IMR-90 (cell line): Measurements from ENCODE around the gene RUFY1. TPM values are rescaled to one million over a fixed set of nuclear protein-coding genes. Genes with fewer than 3 reads are reported as not detected.

ENCODE experiments used
- ATAC-seq: fragments of 200-7000 bp; cut with Tn5 transposase; 2 replicates; pipeline ENCODE4 v1.9.1; 2020; ENCODE audit warnings: low read depth, mild to moderate bottlenecking, moderate library complexity
- BruUV-seq: library from RNA; stranded (reverse); fragments of 400-500 nt; replicated peaks from 2 replicates; lab custom pipeline; 2021; lab: Mats Ljungman, UMichigan
- CTCF ChIA-PET: fragments of 300-600 bp; formaldehyde crosslinking; extraction: SDS; loops from one replicate; lab custom pipeline; 2021; ENCODE audit warnings: antibody characterized with exemption; lab: Yijun Ruan, JAX
- POLR2A ChIA-PET: fragments of 300-600 bp; sonication (Branson Sonifier 250); formaldehyde crosslinking; loops from one replicate; lab custom pipeline; 2022; ENCODE audit warnings: antibody characterized with exemption; ENCODE audit not compliant: unreplicated experiment; lab: Charles Lee
- DNase-seq: peaks from one replicate; pipeline ENCODE4 v3.0.0; 2013
- H2AFZ ChIP-seq: replicated peaks from 2 replicates; pipeline ENCODE3; 2013; ENCODE audit warnings: low read length, mild to moderate bottlenecking; ENCODE audit not compliant: poor library complexity
- H2AK5ac ChIP-seq: 2 replicates; pipeline ENCODE4 v1.6.1; 2013; ENCODE audit warnings: low read depth, low read length, inconsistent platforms
- H2AK9ac ChIP-seq: replicated peaks from 2 replicates; pipeline ENCODE3; 2013; ENCODE audit warnings: mild to moderate bottlenecking, low read depth, low read length, moderate library complexity; ENCODE audit not compliant: poor library complexity
- H2BK120ac ChIP-seq: 2 replicates; pipeline ENCODE4 v1.6.1; 2013; ENCODE audit warnings: low read depth, low read length, inconsistent platforms
- H2BK15ac ChIP-seq: 3 replicates; pipeline ENCODE4 v1.6.1; 2013; ENCODE audit warnings: low read depth, low read length, inconsistent platforms
- H2BK20ac ChIP-seq: 2 replicates; pipeline ENCODE4 v1.6.1; 2013; ENCODE audit warnings: low read depth, mild to moderate bottlenecking, inconsistent platforms, low read length, moderate library complexity
- H2BK5ac ChIP-seq: 2 replicates; pipeline ENCODE4 v1.6.1; 2013; ENCODE audit warnings: mild to moderate bottlenecking, low read depth, low read length, inconsistent platforms; ENCODE audit not compliant: poor library complexity, severe bottlenecking
- H3K14ac ChIP-seq: replicated peaks from 2 replicates; pipeline ENCODE4 v1.6.1; 2013; ENCODE audit warnings: low read depth, low read length, inconsistent platforms
- H3K18ac ChIP-seq: 2 replicates; pipeline ENCODE4 v1.6.1; 2013; ENCODE audit warnings: low read depth, low read length, control low read depth
- H3K23ac ChIP-seq: 2 replicates; pipeline ENCODE4 v1.6.1; 2013; ENCODE audit warnings: low read depth, low read length, inconsistent platforms
- H3K27ac ChIP-seq: 2 replicates; pipeline ENCODE4 v1.5.1; 2013; ENCODE audit warnings: mild to moderate bottlenecking, control low read depth, low read length; ENCODE audit not compliant: insufficient read depth
- H3K27me3 ChIP-seq: 2 replicates; pipeline ENCODE4 v1.6.1; 2013; ENCODE audit warnings: low read length; ENCODE audit not compliant: control insufficient read depth, insufficient read depth
- H3K36me3 ChIP-seq: 2 replicates; pipeline ENCODE4 v1.6.1; 2013; ENCODE audit warnings: low read length, mixed read lengths; ENCODE audit not compliant: control insufficient read depth, insufficient read depth
- H3K4ac ChIP-seq: 2 replicates; pipeline ENCODE4 v1.6.1; 2013; ENCODE audit warnings: low read depth, low read length, inconsistent platforms
- H3K4me1 ChIP-seq: 2 replicates; pipeline ENCODE4 v1.6.1; 2013; ENCODE audit warnings: low read length, mixed read lengths; ENCODE audit not compliant: control insufficient read depth, insufficient read depth
- H3K4me2 ChIP-seq: 2 replicates; pipeline ENCODE4 v1.6.1; 2013; ENCODE audit warnings: low read depth, mild to moderate bottlenecking, control low read depth, low read length, moderate library complexity
- H3K4me3 ChIP-seq: 2 replicates; pipeline ENCODE4 v1.5.1; 2013; ENCODE audit warnings: low read depth, mild to moderate bottlenecking, control low read depth, low read length, moderate library complexity; ENCODE audit not compliant: insufficient read depth
- H3K56ac ChIP-seq: 2 replicates; pipeline ENCODE4 v1.6.1; 2013; ENCODE audit warnings: low read length, inconsistent platforms; ENCODE audit not compliant: insufficient read depth; ENCODE audit errors: extremely low read depth
- H3K79me1 ChIP-seq, 2 experiments: 2 replicates each; pipeline ENCODE4 v1.6.1; 2013; ENCODE audit warnings: low read length in 2 of 2, inconsistent platforms in 1 of 2, low read depth in 1 of 2
- H3K9ac ChIP-seq: 2 replicates; pipeline ENCODE4 v1.6.1; 2013; ENCODE audit warnings: low read depth, low read length, control low read depth
- H3K9me1 ChIP-seq: 2 replicates; pipeline ENCODE4 v1.6.1; 2013; ENCODE audit warnings: low read length, inconsistent platforms; ENCODE audit not compliant: insufficient read depth
- H3K9me3 ChIP-seq: 2 replicates; pipeline ENCODE4 v1.6.1; 2013; ENCODE audit warnings: low read length; ENCODE audit not compliant: control insufficient read depth, insufficient read depth
- H4K20me1 ChIP-seq: 2 replicates; pipeline ENCODE4 v1.6.1; 2013; ENCODE audit warnings: low read length, inconsistent platforms; ENCODE audit not compliant: insufficient read depth
- H4K5ac ChIP-seq: 2 replicates; pipeline ENCODE4 v1.6.1; 2013; ENCODE audit warnings: mild to moderate bottlenecking, low read depth, low read length, control low read depth
- H4K8ac ChIP-seq, 2 experiments: 2 replicates each; pipeline ENCODE4 v1.6.1; 2013; ENCODE audit warnings: low read depth in 2 of 2, low read length in 2 of 2, control low read depth in 1 of 2, inconsistent platforms in 1 of 2
- H4K91ac ChIP-seq: 2 replicates; pipeline ENCODE4 v1.6.1; 2013; ENCODE audit warnings: low read depth, low read length, inconsistent platforms; ENCODE audit not compliant: insufficient read depth
- BHLHE40 ChIP-seq: fragments of 150-350 bp; IDR thresholded peaks from 2 replicates; pipeline ENCODE4 v1.6.1; 2016; ENCODE audit warnings: mild to moderate bottlenecking, low read depth, low read length
- CEBPB ChIP-seq: IDR thresholded peaks from 2 replicates; pipeline ENCODE4 v1.6.1; 2012; ENCODE audit warnings: low read depth, low read length, improper control_type of control experiment
- CHD1 ChIP-seq: IDR thresholded peaks from 2 replicates; pipeline ENCODE4 v1.6.1; 2012; ENCODE audit warnings: low read depth, low read length, improper control_type of control experiment
- FOS ChIP-seq: fragments of 150-350 bp; IDR thresholded peaks from 2 replicates; pipeline ENCODE4 v1.6.1; 2016; ENCODE audit warnings: low read depth, low read length
- MAFK ChIP-seq: IDR thresholded peaks from 2 replicates; pipeline ENCODE4 v1.6.1; 2012; ENCODE audit warnings: low read depth, low read length, improper control_type of control experiment
- MAZ ChIP-seq: IDR thresholded peaks from 2 replicates; pipeline ENCODE4 v1.6.1; 2012; ENCODE audit warnings: low read depth, mild to moderate bottlenecking, low read length, improper control_type of control experiment, moderate library complexity, borderline replicate concordance
- MXI1 ChIP-seq: IDR thresholded peaks from 2 replicates; pipeline ENCODE4 v1.6.1; 2012; ENCODE audit warnings: low read depth, mild to moderate bottlenecking, low read length, moderate library complexity, borderline replicate concordance
- NFE2L2 ChIP-seq: fragments of 150-350 bp; IDR thresholded peaks from 2 replicates; pipeline ENCODE4 v1.6.1; 2016; ENCODE audit warnings: low read depth, mild to moderate bottlenecking, low read length
- POLR2A ChIP-seq: IDR thresholded peaks from 2 replicates; pipeline ENCODE4 v1.6.1; 2012; ENCODE audit warnings: mild to moderate bottlenecking, low read depth, low read length
- RAD21 ChIP-seq: IDR thresholded peaks from 2 replicates; pipeline ENCODE4 v1.6.1; 2012; ENCODE audit warnings: low read length, improper control_type of control experiment
- RCOR1 ChIP-seq: IDR thresholded peaks from 2 replicates; pipeline ENCODE4 v1.6.1; 2012; ENCODE audit warnings: mild to moderate bottlenecking, low read length, improper control_type of control experiment; ENCODE audit not compliant: insufficient replicate concordance
- RFX5 ChIP-seq: IDR thresholded peaks from 2 replicates; pipeline ENCODE4 v1.8.0; 2012; ENCODE audit warnings: low read depth, mild to moderate bottlenecking, low read length, moderate library complexity
- SMC3 ChIP-seq: fragments of 150-350 bp; IDR thresholded peaks from 2 replicates; pipeline ENCODE4 v1.6.1; 2016; ENCODE audit warnings: low read depth, mild to moderate bottlenecking, antibody characterized with exemption, low read length, moderate library complexity
- WGBS, 2 experiments: methylation state at CpG; one replicate each; pipeline versions ENCODE4 v1.1.5 to v1.1.7; 2013; ENCODE audit warnings: missing lambda C conversion rate in 2 of 2; ENCODE audit not compliant: insufficient read length in 1 of 2; ENCODE audit errors: extremely low coverage in 2 of 2; 5-methylcytosine and 5-hydroxymethylcytosine counted together
- dilution Hi-C: fragments of 300-500 bp; cut with HindIII; formaldehyde crosslinking; loops from one replicate; pipeline ENCODE4 v1.14.3; 2018; ENCODE audit warnings: low sequenced_read_pairs; ENCODE audit not compliant: unreplicated experiment
- in situ Hi-C: fragments of 300-500 bp; cut with MboI; formaldehyde crosslinking; loops from 3 replicates; pipeline ENCODE4 v1.14.3; 2019; ENCODE audit warnings: low sequenced_read_pairs, inconsistent platforms, mixed read lengths
- intact Hi-C: fragments of 100-400 bp; cut with micrococcal nuclease; formaldehyde crosslinking; loops from 2 replicates; pipeline ENCODE4 v1.10.0; 2022
- polyA plus RNA-seq, 3 experiments: library from polyadenylated mRNA; depleted of rRNA; stranded (reverse); fragments of >200 nt; gene quantifications; 2 replicates each; pipeline ENCODE4 v1.2.3, GENCODE V29; 2012; ENCODE audit warnings: low replicate concordance in 1 of 3
- total RNA-seq: library from RNA; depleted of rRNA; stranded (reverse); fragments of >200 nt; gene quantifications from 2 replicates; pipeline ENCODE4 v1.2.3, GENCODE V29; 2012
- TF ChIP-seq, protein P1 (sequence below): fragments of 150-350 bp; IDR thresholded peaks from 2 replicates; pipeline ENCODE4 v1.6.1; 2016; ENCODE audit warnings: low read depth, mild to moderate bottlenecking, low read length, moderate library complexity, borderline replicate concordance
- TF ChIP-seq, protein P2 (sequence below): conservative IDR thresholded peaks from 2 replicates; pipeline ENCODE4 v1.5.1; 2012; ENCODE audit warnings: mild to moderate bottlenecking, low read depth, low read length, improper control_type of control experiment
- TF ChIP-seq, protein P3 (sequence below): fragments of 150-350 bp; IDR thresholded peaks from 2 replicates; pipeline ENCODE4 v1.6.1; 2017; ENCODE audit warnings: mild to moderate bottlenecking, antibody characterized with exemption, low read length, low read depth

Gene RUFY1
- total and polyA plus RNA-seq, 2 of the 4 experiments (the other 2 are of a cell fraction) = 19.5 to 21.8 TPM

DNA sequence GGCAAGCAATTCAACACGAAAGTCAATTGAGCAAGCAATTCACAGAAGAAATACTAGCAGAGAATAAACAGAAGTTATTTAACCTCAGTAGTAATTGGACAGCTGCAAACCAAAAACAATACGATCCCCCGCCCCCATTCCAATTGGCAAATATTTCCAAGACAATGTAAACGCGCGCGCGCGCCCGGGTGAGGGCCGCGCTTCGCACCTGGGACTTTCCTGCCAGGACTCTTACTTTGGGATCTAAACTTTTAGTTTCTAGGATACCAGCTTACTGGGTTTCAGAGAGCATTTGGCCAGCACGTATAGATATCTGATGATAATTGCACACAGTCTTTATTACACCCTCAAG lies 8.6 kb downstream of the RUFY1 start:
- dilution Hi-C loops (no loop called here), intact Hi-C loops (loop anchor here (10.0 kb wide), 2 partner anchors 254 to 934 kb away; partner anchors contain the start of gene CLK4), in situ Hi-C loops (no loop called here)
- peak overlapping the region; percentile 95 for H2AFZ ChIP-seq
- ATAC-seq (no peak; the same call in 1 of the 2 replicates), DNase-seq (peak; percentile 10)
- peak overlapping the region; percentile 78 for H2BK5ac ChIP-seq
- no TSS peak for BruUV-seq
- no peak for TF ChIP-seq RFX5
- no peak for TF ChIP-seq SMC3
- no peak for TF ChIP-seq RAD21
- TF ChIP-seq FOS = no peak
- TF ChIP-seq, protein P1, sequence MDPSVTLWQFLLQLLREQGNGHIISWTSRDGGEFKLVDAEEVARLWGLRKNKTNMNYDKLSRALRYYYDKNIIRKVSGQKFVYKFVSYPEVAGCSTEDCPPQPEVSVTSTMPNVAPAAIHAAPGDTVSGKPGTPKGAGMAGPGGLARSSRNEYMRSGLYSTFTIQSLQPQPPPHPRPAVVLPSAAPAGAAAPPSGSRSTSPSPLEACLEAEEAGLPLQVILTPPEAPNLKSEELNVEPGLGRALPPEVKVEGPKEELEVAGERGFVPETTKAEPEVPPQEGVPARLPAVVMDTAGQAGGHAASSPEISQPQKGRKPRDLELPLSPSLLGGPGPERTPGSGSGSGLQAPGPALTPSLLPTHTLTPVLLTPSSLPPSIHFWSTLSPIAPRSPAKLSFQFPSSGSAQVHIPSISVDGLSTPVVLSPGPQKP = no peak
- TF ChIP-seq MAFK = no peak
- TF ChIP-seq CHD1 = no peak
- TF ChIP-seq MXI1 = no peak
- no peak for TF ChIP-seq POLR2A
- TF ChIP-seq, protein P2, sequence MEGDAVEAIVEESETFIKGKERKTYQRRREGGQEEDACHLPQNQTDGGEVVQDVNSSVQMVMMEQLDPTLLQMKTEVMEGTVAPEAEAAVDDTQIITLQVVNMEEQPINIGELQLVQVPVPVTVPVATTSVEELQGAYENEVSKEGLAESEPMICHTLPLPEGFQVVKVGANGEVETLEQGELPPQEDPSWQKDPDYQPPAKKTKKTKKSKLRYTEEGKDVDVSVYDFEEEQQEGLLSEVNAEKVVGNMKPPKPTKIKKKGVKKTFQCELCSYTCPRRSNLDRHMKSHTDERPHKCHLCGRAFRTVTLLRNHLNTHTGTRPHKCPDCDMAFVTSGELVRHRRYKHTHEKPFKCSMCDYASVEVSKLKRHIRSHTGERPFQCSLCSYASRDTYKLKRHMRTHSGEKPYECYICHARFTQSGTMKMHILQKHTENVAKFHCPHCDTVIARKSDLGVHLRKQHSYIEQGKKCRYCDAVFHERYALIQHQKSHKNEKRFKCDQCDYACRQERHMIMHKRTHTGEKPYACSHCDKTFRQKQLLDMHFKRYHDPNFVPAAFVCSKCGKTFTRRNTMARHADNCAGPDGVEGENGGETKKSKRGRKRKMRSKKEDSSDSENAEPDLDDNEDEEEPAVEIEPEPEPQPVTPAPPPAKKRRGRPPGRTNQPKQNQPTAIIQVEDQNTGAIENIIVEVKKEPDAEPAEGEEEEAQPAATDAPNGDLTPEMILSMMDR = no peak
- no peak for TF ChIP-seq BHLHE40
- TF ChIP-seq NFE2L2 = no peak
- no peak for TF ChIP-seq RCOR1
- no peak for TF ChIP-seq MAZ
- TF ChIP-seq, protein P3, sequence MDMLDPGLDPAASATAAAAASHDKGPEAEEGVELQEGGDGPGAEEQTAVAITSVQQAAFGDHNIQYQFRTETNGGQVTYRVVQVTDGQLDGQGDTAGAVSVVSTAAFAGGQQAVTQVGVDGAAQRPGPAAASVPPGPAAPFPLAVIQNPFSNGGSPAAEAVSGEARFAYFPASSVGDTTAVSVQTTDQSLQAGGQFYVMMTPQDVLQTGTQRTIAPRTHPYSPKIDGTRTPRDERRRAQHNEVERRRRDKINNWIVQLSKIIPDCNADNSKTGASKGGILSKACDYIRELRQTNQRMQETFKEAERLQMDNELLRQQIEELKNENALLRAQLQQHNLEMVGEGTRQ = no peak
- TF ChIP-seq CEBPB = no peak
- no peak overlapping the region for H2AK9ac ChIP-seq
- peak overlapping the region; percentile 99 for H3K14ac ChIP-seq
- peak overlapping the region; percentile 95 for H4K91ac ChIP-seq
- peak overlapping the region; percentile 67 for H3K4me2 ChIP-seq
- no peak overlapping the region; the same call in 1 of the 2 replicates for H2AK5ac ChIP-seq
- H2BK120ac ChIP-seq = peak overlapping the region; percentile 38; the same call in 1 of the 2 replicates
- peak overlapping the region; percentile 97; the same call in 1 of the 2 replicates for H3K4ac ChIP-seq
- peak overlapping the region; percentile 95 for H3K23ac ChIP-seq
- ChIA-PET POLR2A (interaction anchor here (0.5 to 1.1 kb wide), 4 partner anchors 8 to 833 kb away, joined by 3 to 7 read pairs (median 6); partner anchors contain the start of gene RUFY1), CTCF (interaction anchor here (0.6 kb wide), 1 partner anchor 1470 kb away, joined by 3 read pairs; no protein-coding TSS in a partner anchor)
- H3K9me1 ChIP-seq = peaks cover 5% of the 10 kb centered on the region
- H2BK15ac ChIP-seq = no peak overlapping the region
- H3K9me3 ChIP-seq = no peaks in the 10 kb centered on the region
- no peaks in the 10 kb centered on the region for H3K27me3 ChIP-seq
- peaks cover 5% of the 10 kb centered on the region; the same call in 1 of the 2 replicates for H3K4me1 ChIP-seq
- H2BK20ac ChIP-seq = no peak overlapping the region
- H3K4me3 ChIP-seq = peak overlapping the region; percentile 46
- no peaks in the 10 kb centered on the region for H4K20me1 ChIP-seq
- peak overlapping the region; percentile 68; the same call in 1 of the 2 replicates for H3K9ac ChIP-seq
- no peak overlapping the region; the same call in 1 of the 2 replicates for H3K27ac ChIP-seq
- H3K56ac ChIP-seq = peak overlapping the region; percentile 89
- peak overlapping the region; percentile 50; the same call in 1 of the 2 replicates for H4K5ac ChIP-seq
- no CpG with 5 or more reads among the region's 14 CpGs for WGBS, 2 experiments
- peaks cover 10% of the 10 kb centered on the region for H3K36me3 ChIP-seq
- H4K8ac ChIP-seq = peak overlapping the region; percentile 89 to 99
- peaks cover 25 to 44% of the 10 kb centered on the region in 2 experiments for H3K79me1 ChIP-seq
- no peak overlapping the region for H3K18ac ChIP-seq
